Fibroblast of mammary gland (primary cell): ENCODE data around the gene REELD1.

Experiments
- DNase-seq: peaks from one replicate; pipeline ENCODE4 v3.0.0-alpha.2; 2010; ENCODE audit warnings: low read depth
- H3K4me3 ChIP-seq: 2 replicates; pipeline ENCODE4 v1.5.1; 2011; ENCODE audit warnings: low read depth, mild to moderate bottlenecking, low read length, moderate library complexity; ENCODE audit not compliant: control insufficient read depth
- TF ChIP-seq, protein P1 (sequence below): conservative IDR thresholded peaks from 2 replicates; pipeline ENCODE4 v1.5.1; 2011; ENCODE audit warnings: low read depth, low read length, inconsistent platforms; ENCODE audit not compliant: control insufficient read depth, insufficient read depth

Gene REELD1

DNA sequence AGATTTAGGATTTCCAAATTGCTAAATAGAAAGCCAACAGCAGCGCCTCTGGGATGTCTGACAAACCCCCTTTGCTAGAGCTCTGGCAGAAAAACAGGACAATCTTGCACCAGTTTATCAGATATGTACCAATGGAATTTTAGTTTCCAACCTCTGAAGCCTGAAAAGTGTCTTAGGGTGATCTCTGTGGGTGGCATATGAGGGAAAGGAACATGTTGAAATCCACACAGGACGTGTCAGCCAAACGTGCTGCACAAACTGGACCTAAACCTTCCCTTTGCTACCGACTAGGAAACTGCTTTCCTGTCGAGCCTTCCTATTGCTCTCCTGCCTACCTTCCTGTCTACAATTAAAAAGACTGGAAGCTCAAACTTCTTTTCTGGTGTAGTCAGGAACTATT, 53.5 kb downstream of the REELD1 start:
- no peak for DNase-seq
- TF ChIP-seq, protein P1, sequence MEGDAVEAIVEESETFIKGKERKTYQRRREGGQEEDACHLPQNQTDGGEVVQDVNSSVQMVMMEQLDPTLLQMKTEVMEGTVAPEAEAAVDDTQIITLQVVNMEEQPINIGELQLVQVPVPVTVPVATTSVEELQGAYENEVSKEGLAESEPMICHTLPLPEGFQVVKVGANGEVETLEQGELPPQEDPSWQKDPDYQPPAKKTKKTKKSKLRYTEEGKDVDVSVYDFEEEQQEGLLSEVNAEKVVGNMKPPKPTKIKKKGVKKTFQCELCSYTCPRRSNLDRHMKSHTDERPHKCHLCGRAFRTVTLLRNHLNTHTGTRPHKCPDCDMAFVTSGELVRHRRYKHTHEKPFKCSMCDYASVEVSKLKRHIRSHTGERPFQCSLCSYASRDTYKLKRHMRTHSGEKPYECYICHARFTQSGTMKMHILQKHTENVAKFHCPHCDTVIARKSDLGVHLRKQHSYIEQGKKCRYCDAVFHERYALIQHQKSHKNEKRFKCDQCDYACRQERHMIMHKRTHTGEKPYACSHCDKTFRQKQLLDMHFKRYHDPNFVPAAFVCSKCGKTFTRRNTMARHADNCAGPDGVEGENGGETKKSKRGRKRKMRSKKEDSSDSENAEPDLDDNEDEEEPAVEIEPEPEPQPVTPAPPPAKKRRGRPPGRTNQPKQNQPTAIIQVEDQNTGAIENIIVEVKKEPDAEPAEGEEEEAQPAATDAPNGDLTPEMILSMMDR = no peak
- no peak overlapping the region for H3K4me3 ChIP-seq

GRCh38 chr4:146269228-146269653, 54.9 kb downstream of the REELD1 start:
- TF ChIP-seq, protein P1 = no peak
- DNase-seq = no peak
- H3K4me3 ChIP-seq = no peak overlapping the region

DNA sequence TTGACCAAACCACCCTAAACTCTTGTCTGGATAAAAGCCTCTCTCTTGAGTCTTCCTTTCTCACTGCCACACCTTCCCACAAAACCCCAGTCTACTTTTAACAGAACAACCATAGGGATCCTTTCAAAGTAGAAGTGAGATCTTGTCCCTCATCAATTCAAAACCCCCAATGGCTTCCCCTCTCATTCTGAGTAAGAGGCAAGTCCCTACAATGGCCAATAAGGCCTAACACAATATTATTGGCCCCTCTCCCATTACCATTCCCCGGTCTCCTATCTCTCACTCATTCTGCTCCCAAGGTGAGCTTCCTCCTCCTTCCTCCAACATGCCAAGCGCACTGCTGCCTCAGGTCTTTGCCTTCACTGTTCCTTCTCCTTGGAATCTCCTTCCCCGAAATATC, 57.1 kb downstream of the REELD1 start:
- H3K4me3 ChIP-seq = no peak overlapping the region
- no peak for DNase-seq
- TF ChIP-seq, protein P1 = no peak

DNA sequence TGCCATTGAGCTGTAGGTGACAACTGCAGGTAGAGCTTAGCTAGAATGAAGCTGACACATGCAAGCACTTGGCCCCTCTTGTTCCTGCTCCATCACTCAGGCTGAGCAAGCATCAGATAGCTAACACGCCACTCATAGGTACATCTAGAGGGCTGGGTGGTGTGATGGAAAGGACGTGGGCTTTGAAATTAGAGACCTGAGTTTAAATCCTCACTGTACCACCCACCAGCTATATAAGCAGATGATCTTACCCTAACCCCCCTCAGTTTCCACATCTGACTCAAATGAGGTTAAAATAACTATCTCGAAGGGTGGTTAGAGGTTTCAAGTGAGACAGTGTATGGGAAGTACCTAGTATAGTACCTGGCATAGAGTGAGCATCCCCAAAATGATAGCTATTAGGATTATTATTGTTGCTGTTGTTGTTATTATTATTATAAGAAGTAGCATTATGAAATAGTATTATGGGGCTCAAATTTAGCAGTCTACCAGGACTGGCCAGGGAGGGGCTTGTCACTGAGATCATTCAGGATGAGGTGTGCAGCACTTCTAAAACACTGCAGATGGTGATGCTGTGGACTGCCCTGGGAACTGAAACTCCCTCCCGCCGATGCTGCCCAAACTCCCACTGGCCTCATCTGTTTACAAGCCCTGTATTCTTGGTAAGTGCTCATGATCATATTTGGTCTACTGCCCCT, 59.0 kb downstream of the REELD1 start:
- no peak overlapping the region for H3K4me3 ChIP-seq
- TF ChIP-seq, protein P1 = no peak
- no peak for DNase-seq

DNA sequence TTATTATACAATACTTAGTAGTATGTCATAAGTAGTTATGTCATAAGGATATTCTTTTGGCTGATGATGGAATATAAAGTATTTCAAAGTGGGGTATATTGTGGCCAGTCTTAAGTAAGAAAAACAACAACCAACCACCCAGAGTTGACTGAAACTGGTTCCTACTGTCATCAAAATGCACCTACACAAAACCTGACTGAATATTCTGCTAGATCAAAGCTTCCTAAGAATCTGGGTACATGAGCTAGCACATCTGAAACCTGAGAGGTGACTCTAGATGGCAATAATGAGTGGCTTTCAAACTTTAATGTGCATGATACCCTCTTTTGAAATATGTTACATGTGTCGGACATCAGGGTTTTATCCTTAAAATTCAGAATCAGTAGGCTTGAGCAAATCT, 60.4 kb downstream of the REELD1 start:
- TF ChIP-seq, protein P1 = no peak
- H3K4me3 ChIP-seq = no peak overlapping the region
- no peak for DNase-seq

DNA sequence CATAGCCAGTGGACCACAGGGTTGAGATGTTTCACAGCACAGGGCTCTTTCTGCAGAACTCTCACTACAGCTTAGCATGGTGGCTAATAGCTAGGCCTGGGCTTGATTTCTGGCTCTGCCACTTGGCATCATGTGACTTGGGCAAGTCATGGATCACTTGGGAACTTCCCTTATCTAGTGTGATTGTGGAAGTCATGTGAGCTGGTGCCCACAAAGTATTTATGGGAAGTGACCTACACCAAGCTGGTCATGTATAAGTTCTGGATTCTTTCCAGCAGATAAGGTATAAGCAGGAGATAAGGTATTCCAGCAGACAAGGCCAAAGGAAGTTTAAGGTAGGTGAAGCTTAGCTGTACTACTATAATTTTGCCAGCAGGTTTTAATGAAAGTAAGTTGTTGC, 61.0 kb downstream of the REELD1 start:
- no peak for DNase-seq
- TF ChIP-seq, protein P1 = no peak
- H3K4me3 ChIP-seq = no peak overlapping the region
